Measurements from ENCODE around the gene NCK2.

Gene NCK2

DNA sequence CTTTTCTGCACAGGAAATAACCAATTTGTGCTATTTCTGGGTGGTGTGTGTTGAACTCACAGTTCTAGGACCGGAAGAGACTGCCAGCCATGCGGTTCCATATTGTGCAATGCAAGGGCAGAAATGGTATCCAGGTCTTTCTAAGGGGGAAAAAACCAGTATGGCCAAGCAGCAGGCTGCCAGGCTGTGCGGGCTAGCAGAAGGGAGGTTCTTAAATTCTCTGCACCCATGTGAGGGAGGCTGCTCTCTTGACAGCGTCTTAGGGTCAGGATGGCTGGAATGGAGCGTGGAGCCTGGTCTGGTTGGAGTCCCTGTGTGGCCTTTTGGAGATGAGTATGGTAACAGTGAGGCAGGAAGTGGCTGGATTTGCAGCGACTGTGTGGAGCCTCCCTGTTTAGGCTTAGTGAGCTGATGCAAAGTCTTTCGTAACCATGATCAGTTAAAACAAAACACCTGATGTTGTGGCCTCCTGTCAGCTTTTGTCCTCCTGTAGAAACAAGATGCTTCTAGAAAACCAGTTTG is 52.6 kb downstream of the NCK2 start:
- no peak overlapping the region for H3K4me3 ChIP-seq (ENCODE audit: control insufficient read depth, low read depth, low read length)
- DNase-seq (ENCODE audit: low read depth) = no peak
- TF ChIP-seq, protein P1, sequence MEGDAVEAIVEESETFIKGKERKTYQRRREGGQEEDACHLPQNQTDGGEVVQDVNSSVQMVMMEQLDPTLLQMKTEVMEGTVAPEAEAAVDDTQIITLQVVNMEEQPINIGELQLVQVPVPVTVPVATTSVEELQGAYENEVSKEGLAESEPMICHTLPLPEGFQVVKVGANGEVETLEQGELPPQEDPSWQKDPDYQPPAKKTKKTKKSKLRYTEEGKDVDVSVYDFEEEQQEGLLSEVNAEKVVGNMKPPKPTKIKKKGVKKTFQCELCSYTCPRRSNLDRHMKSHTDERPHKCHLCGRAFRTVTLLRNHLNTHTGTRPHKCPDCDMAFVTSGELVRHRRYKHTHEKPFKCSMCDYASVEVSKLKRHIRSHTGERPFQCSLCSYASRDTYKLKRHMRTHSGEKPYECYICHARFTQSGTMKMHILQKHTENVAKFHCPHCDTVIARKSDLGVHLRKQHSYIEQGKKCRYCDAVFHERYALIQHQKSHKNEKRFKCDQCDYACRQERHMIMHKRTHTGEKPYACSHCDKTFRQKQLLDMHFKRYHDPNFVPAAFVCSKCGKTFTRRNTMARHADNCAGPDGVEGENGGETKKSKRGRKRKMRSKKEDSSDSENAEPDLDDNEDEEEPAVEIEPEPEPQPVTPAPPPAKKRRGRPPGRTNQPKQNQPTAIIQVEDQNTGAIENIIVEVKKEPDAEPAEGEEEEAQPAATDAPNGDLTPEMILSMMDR (IDR thresholded peaks at IDR 0.05; ENCODE audit: control insufficient read depth, insufficient read depth, low read depth, low read length, missing control alignments) = no peak

- TF ChIP-seq, protein P1 (IDR thresholded peaks at IDR 0.05; ENCODE audit: control insufficient read depth, insufficient read depth, low read depth, low read length, missing control alignments) = no peak
- DNase-seq (ENCODE audit: low read depth) = no peak
- H3K4me3 ChIP-seq (ENCODE audit: control insufficient read depth, low read depth, low read length) = no peak overlapping the region
Measured at GRCh38 chr2:105798595-105798994, 53.9 kb downstream of the NCK2 start.

GRCh38 chr2:105800036-105800713 is 55.5 kb downstream of the NCK2 start:
- no peak overlapping the region for H3K4me3 ChIP-seq (ENCODE audit: control insufficient read depth, low read depth, low read length)
- no peak for DNase-seq (ENCODE audit: low read depth)
- TF ChIP-seq, protein P1 (IDR thresholded peaks at IDR 0.05; ENCODE audit: control insufficient read depth, insufficient read depth, low read depth, low read length, missing control alignments) = no peak

DNA sequence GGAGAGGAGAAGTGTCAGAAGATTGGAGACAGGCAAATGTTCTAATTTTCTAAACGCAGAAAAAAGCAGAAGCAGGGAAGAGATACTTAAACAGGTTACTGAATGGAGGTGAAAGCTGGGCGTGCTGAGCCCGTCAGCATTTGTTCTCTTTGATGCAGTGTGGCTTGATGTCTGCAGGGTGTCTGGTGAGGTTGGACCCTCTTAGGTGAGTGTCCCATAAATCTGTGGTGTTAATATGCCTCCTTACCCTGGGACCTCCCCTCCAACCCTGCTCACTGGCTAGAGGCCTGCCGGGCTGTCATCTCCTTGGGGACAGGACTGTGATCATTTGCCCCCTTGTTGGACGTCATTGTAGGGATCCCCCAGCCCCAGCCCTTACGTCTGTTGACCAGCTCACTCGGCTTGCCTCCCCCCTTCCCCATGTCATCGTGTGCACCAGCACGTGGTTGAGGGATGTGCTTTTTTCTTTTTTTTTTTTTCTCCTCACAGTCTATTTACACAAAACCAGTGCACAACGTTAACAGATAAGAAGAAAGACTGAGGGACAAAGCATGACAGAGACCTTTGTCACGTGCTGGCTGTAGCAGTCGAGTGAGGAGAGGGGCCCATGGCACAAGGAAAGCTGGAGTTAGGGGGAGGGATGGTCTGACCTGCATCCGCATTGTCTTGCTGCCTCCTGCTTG is 56.4 kb downstream of the NCK2 start:
- H3K4me3 ChIP-seq (ENCODE audit: control insufficient read depth, low read depth, low read length) = no peak overlapping the region
- TF ChIP-seq, protein P1 (IDR thresholded peaks at IDR 0.05; ENCODE audit: control insufficient read depth, insufficient read depth, low read depth, low read length, missing control alignments) = no peak
- DNase-seq (ENCODE audit: low read depth) = no peak

DNA sequence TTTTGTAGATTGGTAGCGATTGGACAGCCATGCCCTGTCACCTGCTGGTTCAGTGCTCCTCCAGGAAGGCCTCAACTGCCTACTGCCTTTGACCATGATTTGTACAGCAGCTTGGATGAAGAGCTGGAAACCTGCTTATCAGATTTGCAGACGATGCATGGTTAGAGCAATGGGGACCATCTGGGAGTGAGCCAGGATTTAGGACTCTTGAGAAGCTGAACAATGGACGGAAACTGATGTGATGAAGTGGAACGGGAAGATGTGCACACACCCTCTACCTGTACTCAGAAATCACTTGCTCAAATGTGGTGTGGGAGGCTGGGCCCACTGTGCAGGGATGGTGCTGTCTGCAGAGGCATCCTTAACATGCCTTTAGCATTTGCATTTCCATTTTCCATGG is 57.2 kb downstream of the NCK2 start:
- no peak for DNase-seq (ENCODE audit: low read depth)
- TF ChIP-seq, protein P1 (IDR thresholded peaks at IDR 0.05; ENCODE audit: control insufficient read depth, insufficient read depth, low read depth, low read length, missing control alignments) = no peak
- no peak overlapping the region for H3K4me3 ChIP-seq (ENCODE audit: control insufficient read depth, low read depth, low read length)

DNA sequence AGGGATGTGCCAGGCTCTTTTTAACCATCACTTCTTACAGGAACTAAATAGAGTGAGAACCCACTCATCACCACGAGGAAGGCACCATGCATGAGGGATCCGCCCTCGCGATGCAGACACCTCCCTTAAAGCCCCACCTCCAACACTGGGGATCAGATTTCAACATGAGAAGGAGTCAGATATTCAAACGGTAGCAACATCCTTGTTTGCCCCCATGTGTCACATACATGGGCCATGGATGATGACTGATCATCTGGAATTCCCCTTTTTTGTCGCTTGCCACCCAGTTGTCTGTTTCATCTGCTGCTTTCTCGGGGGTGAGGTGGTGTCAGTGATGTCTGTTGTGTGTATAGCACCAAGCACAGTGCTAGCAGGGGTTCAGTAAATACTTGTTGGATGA is 57.9 kb downstream of the NCK2 start:
- TF ChIP-seq, protein P1 (IDR thresholded peaks at IDR 0.05; ENCODE audit: control insufficient read depth, insufficient read depth, low read depth, low read length, missing control alignments) = no peak
- H3K4me3 ChIP-seq (ENCODE audit: control insufficient read depth, low read depth, low read length) = no peak overlapping the region
- no peak for DNase-seq (ENCODE audit: low read depth)
